ENCODE data around the gene MRTFA. TPM values are rescaled to one million over a fixed set of nuclear protein-coding genes. Genes with fewer than 3 reads are reported as not detected.
"Not testable (repeated sequence)": the region's sequence is repeated elsewhere in the genome, so short reads cannot be mapped to it uniquely, and the experiment has no call there.

MRTFA gene
- total and polyA plus RNA-seq, 2 donors, result 22.3 to 37.6 TPM

DNA sequence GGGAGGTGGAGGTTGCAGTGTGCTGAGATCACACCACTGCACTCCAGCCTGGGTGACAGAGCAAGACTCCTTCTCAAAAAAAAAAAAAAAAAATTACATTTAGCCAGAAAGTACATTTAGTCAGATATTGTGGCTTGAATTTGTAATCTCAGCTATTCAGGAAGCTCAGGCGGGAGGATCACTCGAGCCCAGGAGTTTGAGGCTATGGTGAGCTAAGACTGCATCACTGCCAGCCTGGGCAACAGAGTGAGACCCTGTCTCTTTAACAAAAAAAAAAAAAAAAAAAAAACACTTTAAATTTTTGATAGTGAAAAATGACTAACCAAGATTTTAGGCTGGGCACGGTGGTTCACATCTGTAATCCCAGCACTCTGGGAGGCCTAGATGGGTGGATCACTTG lies 27.3 kb downstream of the MRTFA start:
- Histone ChIP-seq H3K4me3 (ENCODE audit: low read depth, low read length) (no peak overlapping the region), H3K4me1 (ENCODE audit: insufficient read depth) (peaks cover 3% of the 10 kb centered on the region), H3K27ac (ENCODE audit: low read depth) (no peak overlapping the region), H3K36me3 (ENCODE audit: insufficient read depth) (no peaks in the 10 kb centered on the region)
- WGBS, result 82% methylated on average over 3 of the region's 3 CpGs
- DNase-seq (ENCODE audit: extremely low spot score), result no peak

DNA sequence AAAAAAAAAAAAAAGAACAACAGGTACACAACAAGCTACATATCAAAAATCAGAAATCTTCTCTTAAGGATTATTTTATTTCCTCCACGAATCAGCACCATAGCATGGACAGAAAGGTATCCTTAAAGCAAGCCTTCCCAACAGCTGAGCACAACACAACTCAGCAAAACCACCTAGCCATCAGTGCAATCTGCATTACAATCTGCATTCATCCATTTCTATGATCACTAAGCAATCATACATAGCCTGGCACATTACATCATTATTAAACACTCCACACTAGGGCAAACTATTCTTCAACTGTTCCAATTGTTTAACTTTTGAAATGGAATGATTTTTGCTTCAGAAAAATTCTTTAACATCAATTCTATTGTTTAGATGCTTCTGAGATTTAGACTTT lies 29.0 kb downstream of the MRTFA start:
- H3K4me3 ChIP-seq (ENCODE audit: low read depth, low read length), result no peak overlapping the region
- DNase-seq (ENCODE audit: extremely low spot score), result no peak
- H3K36me3 ChIP-seq (ENCODE audit: insufficient read depth), result no peaks in the 10 kb centered on the region
- H3K4me1 ChIP-seq (ENCODE audit: insufficient read depth), result no peaks in the 10 kb centered on the region
- WGBS, result 96% methylated on average over 1 of the region's 1 CpG
- no peak overlapping the region for H3K27ac ChIP-seq (ENCODE audit: low read depth)

DNA sequence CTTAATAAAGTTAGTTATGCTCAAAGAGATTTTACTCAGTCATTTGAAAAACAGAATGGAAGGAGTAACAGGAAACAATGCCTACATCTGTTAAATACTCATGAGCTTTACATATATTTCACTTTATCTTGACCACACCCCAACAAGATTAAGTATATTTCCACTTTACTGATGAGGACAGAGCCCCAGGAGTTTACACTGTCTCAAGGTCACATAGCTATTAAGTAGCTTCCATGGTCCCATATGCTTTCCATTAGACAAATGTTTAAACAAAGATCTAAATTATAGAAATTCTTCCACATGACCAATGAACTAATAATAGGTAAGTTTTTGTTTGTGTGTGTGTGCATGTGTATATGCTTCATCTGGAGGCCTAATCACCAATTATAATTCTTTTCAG lies 30.2 kb downstream of the MRTFA start:
- Histone ChIP-seq H3K4me3 (ENCODE audit: low read depth, low read length) (no peak overlapping the region), H3K27ac (ENCODE audit: low read depth) (peak overlapping the region; percentile 10), H3K4me1 (ENCODE audit: insufficient read depth) (no peaks in the 10 kb centered on the region), H3K36me3 (ENCODE audit: insufficient read depth) (no peaks in the 10 kb centered on the region)
- DNase-seq (ENCODE audit: extremely low spot score), result no peak

DNA sequence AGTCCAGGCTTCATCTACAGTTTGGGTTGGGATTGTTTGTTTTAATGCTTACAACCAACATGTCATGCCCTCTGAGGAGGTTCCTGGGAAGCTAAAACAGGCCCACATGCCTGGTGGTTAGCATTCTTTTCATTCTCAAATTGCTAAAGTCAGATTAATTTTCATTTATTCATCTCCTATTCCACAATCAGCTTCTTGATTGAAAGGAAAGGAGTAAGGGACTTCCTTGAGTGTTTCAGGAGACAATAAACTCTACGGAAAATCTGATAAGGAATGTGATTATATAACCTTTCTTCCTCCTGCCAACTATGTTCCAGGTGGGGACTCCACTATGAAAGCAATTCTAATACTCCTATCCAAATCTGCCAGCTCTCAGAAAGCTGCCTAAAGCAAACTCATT lies 30.8 kb downstream of the MRTFA start:
- WGBS, result 38% methylated on average over 1 of the region's 1 CpG

DNA sequence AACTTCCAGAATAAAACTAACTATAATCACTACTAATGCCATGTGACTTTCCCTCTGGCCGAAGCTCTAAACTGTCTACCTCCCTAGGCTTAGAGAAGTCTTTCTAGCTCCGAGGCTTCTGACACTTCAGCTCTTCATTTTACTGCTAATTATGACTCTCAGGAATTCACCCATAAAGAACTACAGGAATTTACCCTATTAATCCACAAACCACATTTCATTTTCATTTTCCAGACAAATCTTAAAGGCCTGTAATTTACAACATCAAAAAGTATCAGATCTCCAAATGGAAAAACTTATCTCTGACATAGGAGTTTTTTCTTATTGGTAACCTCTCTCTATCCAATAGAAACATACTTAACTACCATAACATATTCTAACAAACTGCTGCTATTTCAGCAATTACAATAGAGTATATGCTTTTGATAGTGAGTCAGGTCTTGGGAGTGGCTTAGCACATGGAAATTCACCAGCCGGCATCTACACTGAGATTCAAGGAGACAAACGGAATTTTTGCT lies 33.4 kb downstream of the MRTFA start:
- no peak for DNase-seq (ENCODE audit: extremely low spot score)
- Histone ChIP-seq H3K27ac (ENCODE audit: low read depth) (no peak overlapping the region), H3K4me3 (ENCODE audit: low read depth, low read length) (no peak overlapping the region), H3K4me1 (ENCODE audit: insufficient read depth) (no peaks in the 10 kb centered on the region), H3K36me3 (ENCODE audit: insufficient read depth) (no peaks in the 10 kb centered on the region)
- 42% methylated on average over 4 of the region's 4 CpGs for WGBS

More for the DNA sequence above, 30.8 kb downstream of the MRTFA start:
- Histone ChIP-seq H3K4me1 (ENCODE audit: insufficient read depth) (no peaks in the 10 kb centered on the region), H3K36me3 (ENCODE audit: insufficient read depth) (no peaks in the 10 kb centered on the region), H3K4me3 (ENCODE audit: low read depth, low read length) (no peak overlapping the region), H3K27ac (ENCODE audit: low read depth) (no peak overlapping the region)
- no peak for DNase-seq (ENCODE audit: extremely low spot score)

DNA sequence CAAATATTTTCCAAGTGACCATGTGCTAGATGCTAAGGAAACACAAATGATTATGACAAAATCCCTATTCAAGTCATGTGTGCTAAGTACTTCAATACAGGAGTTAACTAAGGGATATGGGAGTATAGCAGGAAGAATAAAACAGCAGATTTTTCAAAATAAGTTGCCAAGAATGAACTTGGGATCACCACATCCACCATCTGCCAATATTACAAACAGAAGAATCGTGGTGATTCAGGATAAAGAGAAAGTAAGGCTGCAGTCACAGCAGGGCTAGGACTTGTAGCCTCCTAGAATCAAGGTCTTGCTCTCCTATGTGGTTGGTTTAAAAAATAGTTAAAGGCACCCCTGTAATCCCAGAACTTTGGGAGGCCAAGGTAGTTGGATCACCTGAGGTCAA lies 34.3 kb downstream of the MRTFA start:
- H3K4me1 ChIP-seq (ENCODE audit: insufficient read depth), result no peaks in the 10 kb centered on the region
- 63% methylated on average over 1 of the region's 1 CpG for WGBS
- no peaks in the 10 kb centered on the region for H3K36me3 ChIP-seq (ENCODE audit: insufficient read depth)
- H3K27ac ChIP-seq (ENCODE audit: low read depth), result no peak overlapping the region
- no peak overlapping the region for H3K4me3 ChIP-seq (ENCODE audit: low read depth, low read length)
- no peak for DNase-seq (ENCODE audit: extremely low spot score)

DNA sequence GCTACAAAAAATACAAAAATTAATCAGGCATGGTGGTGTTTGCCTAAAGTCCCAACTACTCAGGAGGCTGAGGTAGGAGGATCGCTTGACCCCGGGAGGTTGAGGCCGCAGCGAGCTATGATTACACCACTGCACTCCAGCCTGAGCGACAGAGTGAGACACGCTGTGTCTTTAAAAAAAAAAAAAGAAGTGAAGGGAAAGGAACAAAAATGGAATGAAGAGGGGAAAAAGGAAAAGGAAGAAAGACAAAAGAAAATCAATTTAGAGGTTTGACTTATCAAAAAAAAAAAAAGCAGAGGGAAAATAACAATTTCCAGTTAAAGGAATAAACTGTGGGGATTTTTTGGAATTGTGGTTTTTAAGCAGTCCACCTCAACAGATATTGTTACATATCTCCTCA lies 36.8 kb downstream of the MRTFA start:
- no peaks in the 10 kb centered on the region for H3K4me1 ChIP-seq (ENCODE audit: insufficient read depth)
- WGBS, result 99% methylated on average over 6 of the region's 6 CpGs

DNA sequence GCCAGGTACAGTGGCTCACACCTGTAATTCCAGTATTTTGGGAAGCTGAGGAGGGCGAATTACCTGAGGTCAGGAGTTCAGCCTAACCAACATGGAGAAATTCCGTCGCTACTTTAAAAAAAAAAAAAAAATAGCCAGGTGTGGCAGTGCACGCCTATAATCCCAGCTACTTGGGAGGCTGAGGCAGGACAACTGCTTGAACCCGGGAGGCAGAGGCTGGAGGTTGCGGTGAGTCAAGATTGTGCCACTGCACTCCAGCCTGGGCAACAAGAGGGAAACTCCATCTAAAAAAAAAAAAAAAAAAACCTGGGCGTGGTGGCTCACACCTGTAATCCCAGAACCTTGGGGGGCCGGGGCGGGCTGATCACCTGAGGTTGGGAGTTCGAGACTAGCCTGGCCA lies 37.8 kb downstream of the MRTFA start:
- H3K4me1 ChIP-seq (ENCODE audit: insufficient read depth); H3K4me3 ChIP-seq (ENCODE audit: low read depth, low read length); DNase-seq (ENCODE audit: extremely low spot score); H3K36me3 ChIP-seq (ENCODE audit: insufficient read depth); H3K27ac ChIP-seq (ENCODE audit: low read depth): not testable (repeated sequence)
- WGBS, result 92% methylated on average over 10 of the region's 10 CpGs

More for the DNA sequence above, 36.8 kb downstream of the MRTFA start:
- no peak for DNase-seq (ENCODE audit: extremely low spot score)
- no peak overlapping the region for H3K27ac ChIP-seq (ENCODE audit: low read depth)
- H3K4me3 ChIP-seq (ENCODE audit: low read depth, low read length), result no peak overlapping the region
- H3K36me3 ChIP-seq (ENCODE audit: insufficient read depth), result no peaks in the 10 kb centered on the region

DNA sequence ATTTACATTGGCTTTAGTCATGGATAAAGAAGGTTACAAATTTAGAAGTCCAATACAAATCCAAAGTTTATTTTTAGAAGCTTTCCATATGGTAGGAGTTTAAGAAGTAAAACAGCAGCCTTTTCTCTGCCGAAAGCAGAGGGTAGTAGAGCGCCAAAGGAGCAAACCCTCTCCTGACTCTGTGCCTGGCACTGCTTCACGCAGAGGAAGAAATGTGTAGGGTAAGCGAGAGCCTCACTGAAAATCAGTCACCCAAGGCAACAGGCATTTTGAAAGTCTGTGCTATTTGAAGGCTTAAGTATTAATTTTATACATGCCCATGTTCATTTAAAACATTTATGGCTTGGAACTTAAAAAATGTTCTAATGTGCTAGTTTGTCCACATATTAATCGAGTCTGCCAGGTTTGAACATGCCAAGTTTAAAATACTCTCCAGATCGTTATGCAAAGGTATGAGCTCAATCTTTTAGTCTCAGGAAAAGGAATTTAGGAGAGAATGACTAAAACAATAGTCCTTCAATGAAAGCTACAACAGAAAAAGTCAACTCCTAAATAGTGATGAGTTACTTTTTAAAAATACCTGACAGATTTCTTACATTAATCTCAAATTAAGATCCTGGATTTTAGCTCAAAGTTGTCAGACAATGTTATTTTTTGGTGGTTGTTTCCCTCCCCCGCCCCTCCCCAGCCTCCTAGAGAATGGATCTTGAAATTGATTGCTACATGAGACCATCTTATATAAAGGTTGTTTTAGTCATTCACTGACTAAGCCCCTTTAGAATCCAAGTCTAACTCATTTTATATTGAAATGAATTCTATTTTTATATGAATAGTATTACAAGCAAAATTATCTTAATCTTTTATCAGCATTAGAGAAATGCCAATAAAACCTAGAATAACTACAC lies 38.7 kb downstream of the MRTFA start:
- Histone ChIP-seq H3K4me3 (ENCODE audit: low read depth, low read length) (no peak overlapping the region), H3K27ac (ENCODE audit: low read depth) (no peak overlapping the region)
- 41% methylated on average over 7 of the region's 7 CpGs for WGBS

DNA sequence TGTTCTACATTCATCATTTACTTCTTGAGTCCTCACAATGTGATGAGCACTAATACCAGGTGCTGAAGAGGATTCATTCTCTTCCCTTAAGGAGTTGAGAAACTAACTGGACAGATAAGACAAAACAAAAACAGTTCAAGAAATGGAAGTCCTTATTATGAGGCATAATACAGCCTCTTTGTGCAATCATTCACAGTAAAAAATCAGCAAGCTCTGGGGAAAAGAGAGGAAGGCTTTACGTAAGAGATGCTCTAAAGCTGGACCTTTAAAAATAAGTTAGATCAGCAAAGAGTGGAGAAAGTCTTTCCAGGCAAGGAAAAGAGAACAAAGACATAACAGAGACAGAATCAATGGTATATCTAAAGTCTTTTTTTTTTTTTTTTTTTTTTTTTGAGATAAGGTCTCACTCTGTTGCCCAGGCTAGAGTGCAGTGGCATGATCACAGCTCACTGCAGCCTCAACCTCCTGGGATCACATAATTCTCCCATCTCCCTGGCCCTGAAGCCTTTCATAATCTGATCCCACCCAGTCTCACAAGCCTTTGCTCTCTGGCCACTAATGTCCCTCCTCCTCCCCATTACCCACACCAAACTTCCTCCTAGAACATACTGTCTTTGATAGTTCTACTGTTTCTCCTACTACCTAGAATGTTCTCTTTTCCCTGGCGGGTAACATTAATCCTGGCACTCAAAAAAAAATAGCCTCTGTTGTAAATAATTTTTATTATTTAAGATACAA lies 40.9 kb downstream of the MRTFA start:
- DNase-seq (ENCODE audit: extremely low spot score), result no peak
- Histone ChIP-seq H3K27ac (ENCODE audit: low read depth) (no peak overlapping the region), H3K4me3 (ENCODE audit: low read depth, low read length) (no peak overlapping the region), H3K36me3 (ENCODE audit: insufficient read depth) (no peaks in the 10 kb centered on the region), H3K4me1 (ENCODE audit: insufficient read depth) (no peaks in the 10 kb centered on the region)
- WGBS, result 89% methylated on average over 2 of the region's 2 CpGs

More for the DNA sequence above, 38.7 kb downstream of the MRTFA start:
- DNase-seq (ENCODE audit: extremely low spot score), result no peak
- no peaks in the 10 kb centered on the region for H3K36me3 ChIP-seq (ENCODE audit: insufficient read depth)
- no peaks in the 10 kb centered on the region for H3K4me1 ChIP-seq (ENCODE audit: insufficient read depth)

DNA sequence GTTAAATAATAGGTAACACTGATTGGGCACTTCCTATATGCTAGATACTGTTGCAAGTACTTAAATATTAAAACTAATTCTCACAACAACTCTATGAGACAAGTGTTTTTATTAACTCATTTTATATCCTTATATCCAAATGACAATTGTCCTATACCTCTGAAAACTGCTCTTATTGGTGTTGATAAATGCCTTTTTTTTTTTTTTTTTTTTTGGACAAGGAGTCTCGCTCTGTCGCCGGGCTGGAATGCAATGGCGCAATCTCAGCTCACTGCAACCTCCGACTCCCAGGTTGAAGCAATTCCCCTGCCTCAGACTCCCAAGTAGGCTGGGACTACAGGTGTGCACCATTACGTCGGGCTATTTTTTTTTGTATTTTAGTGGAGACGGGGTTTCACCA lies 41.6 kb downstream of the MRTFA start:
- Histone ChIP-seq H3K4me3 (ENCODE audit: low read depth, low read length) (no peak overlapping the region), H3K27ac (ENCODE audit: low read depth) (no peak overlapping the region), H3K36me3 (ENCODE audit: insufficient read depth) (no peaks in the 10 kb centered on the region), H3K4me1 (ENCODE audit: insufficient read depth) (no peaks in the 10 kb centered on the region)
- WGBS, result 93% methylated on average over 8 of the region's 8 CpGs
- no peak for DNase-seq (ENCODE audit: extremely low spot score)

DNA sequence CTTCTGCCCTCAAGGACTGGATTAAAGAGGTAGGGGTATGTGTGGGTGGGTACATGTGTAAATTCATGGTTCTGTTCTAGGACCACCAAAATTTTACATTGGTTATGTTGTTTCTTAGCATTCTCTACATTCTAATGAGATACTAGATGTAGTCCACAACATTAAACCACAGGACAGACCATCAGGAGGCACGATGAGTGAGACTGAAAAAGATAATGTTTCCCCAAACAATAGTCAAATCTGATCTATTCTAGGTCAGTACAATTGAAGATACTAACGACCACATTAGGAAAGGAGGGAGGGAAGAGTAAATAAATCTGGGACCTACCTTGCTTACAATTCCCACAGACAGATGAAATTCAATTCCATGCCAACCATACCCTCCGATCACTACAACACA lies 42.2 kb downstream of the MRTFA start:
- DNase-seq (ENCODE audit: extremely low spot score), result no peak
- Histone ChIP-seq H3K4me1 (ENCODE audit: insufficient read depth) (no peaks in the 10 kb centered on the region), H3K4me3 (ENCODE audit: low read depth, low read length) (no peak overlapping the region), H3K36me3 (ENCODE audit: insufficient read depth) (no peaks in the 10 kb centered on the region), H3K27ac (ENCODE audit: low read depth) (no peak overlapping the region)
- 77% methylated on average over 3 of the region's 3 CpGs for WGBS

DNA sequence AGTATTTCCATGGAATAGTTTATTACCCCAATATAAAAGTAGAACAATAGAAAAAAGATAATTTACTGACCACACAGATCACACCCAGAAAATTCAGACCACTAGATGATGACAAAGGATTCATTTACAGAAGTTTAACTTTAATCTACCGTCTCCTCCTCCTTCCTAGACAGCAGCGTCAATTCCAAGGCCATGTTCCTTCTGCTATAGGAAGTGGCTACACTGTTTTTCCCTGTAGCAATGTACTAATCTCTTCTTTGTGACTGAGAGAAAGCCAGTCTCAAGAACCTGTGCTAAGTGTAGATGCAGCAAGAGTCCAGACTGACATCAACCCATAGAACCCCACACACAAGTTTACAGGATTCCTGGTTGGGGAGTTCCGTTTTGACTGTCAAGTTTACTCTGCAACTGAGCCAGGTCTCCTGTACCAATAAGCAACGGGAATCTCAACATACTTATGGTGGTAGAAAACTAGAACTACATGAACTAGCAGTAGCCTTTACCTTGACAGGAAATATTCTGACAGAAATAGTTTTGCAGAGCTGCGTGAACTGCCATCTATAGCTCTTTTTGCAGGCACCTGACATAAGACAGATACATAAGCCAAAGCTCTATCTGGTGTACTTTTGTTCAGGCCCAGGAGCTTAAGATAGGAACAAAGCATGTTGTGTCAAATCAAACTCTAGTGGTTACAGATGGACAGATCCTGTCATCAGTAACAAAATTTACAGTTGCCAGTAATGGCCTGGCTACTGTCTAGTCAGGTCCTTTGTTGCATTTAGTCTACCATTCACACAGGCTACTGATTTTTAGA lies 42.9 kb downstream of the MRTFA start:
- Histone ChIP-seq H3K36me3 (ENCODE audit: insufficient read depth) (no peaks in the 10 kb centered on the region), H3K4me3 (ENCODE audit: low read depth, low read length) (no peak overlapping the region), H3K27ac (ENCODE audit: low read depth) (no peak overlapping the region), H3K4me1 (ENCODE audit: insufficient read depth) (no peaks in the 10 kb centered on the region)
- DNase-seq (ENCODE audit: extremely low spot score), result no peak
- 79% methylated on average over 5 of the region's 5 CpGs for WGBS

Measured in urinary bladder (tissue), 4 donors.